H9 (cell line): ENCODE measurements around the gene ZNF485. TPM values are rescaled to one million over a fixed set of nuclear protein-coding genes. Genes with fewer than 3 reads are reported as not detected.

Source experiments
- DNase-seq: peaks from one replicate; pipeline ENCODE4 v3.0.0-alpha.2; 2017
- H2AFZ ChIP-seq: one replicate; pipeline ENCODE4 v1.6.1; 2013; ENCODE audit warnings: mild to moderate bottlenecking, low read length, control low read depth, moderate library complexity
- H2AK5ac ChIP-seq: 2 replicates; pipeline ENCODE4 v1.6.1; 2013; ENCODE audit warnings: low read length, control low read depth, mixed read lengths; ENCODE audit not compliant: insufficient read length
- H2BK120ac ChIP-seq: one replicate; pipeline ENCODE4 v1.6.1; 2013; ENCODE audit warnings: low read depth, mild to moderate bottlenecking, low read length, control low read depth, inconsistent platforms; ENCODE audit not compliant: poor library complexity, severe bottlenecking
- H2BK12ac ChIP-seq: 2 replicates; pipeline ENCODE4 v1.6.1; 2013; ENCODE audit warnings: low read length, control low read depth, mixed read lengths, low read depth; ENCODE audit not compliant: insufficient read length
- H2BK15ac ChIP-seq: 2 replicates; pipeline ENCODE4 v1.6.1; 2013; ENCODE audit warnings: low read depth, low read length, control low read depth
- H2BK20ac ChIP-seq: one replicate; pipeline ENCODE4 v1.6.1; 2013; ENCODE audit warnings: low read depth, mild to moderate bottlenecking, low read length, control low read depth, inconsistent platforms; ENCODE audit not compliant: poor library complexity, severe bottlenecking
- H2BK5ac ChIP-seq: 2 replicates; pipeline ENCODE4 v1.6.1; 2013; ENCODE audit warnings: low read length, control low read depth, mixed read lengths; ENCODE audit not compliant: insufficient read length
- H3K14ac ChIP-seq: 2 replicates; pipeline ENCODE4 v1.6.1; 2013; ENCODE audit warnings: low read length, control low read depth; ENCODE audit not compliant: insufficient read depth
- H3K18ac ChIP-seq: 2 replicates; pipeline ENCODE4 v1.6.1; 2013; ENCODE audit warnings: low read depth, mild to moderate bottlenecking, mixed read lengths, low read length, control low read depth; ENCODE audit not compliant: insufficient read length
- H3K23ac ChIP-seq: 2 replicates; pipeline ENCODE4 v1.6.1; 2013; ENCODE audit warnings: low read length, control low read depth, mixed read lengths, low read depth; ENCODE audit not compliant: insufficient read length
- H3K23me2 ChIP-seq: 2 replicates; pipeline ENCODE4 v1.6.1; 2013; ENCODE audit warnings: low read depth, mild to moderate bottlenecking, mixed read lengths, low read length, control low read depth; ENCODE audit not compliant: insufficient read length, poor library complexity, severe bottlenecking
- H3K27ac ChIP-seq: 2 replicates; pipeline ENCODE4 v1.5.1; 2013; ENCODE audit warnings: low read length, control low read depth, mixed read lengths, low read depth; ENCODE audit not compliant: insufficient read length
- H3K27me3 ChIP-seq: 2 replicates; pipeline ENCODE4 v1.6.1; 2013; ENCODE audit warnings: low read length, control low read depth, inconsistent platforms; ENCODE audit not compliant: insufficient read depth
- H3K4ac ChIP-seq: 2 replicates; pipeline ENCODE4 v1.6.1; 2013; ENCODE audit warnings: low read depth, mild to moderate bottlenecking, control low read depth, inconsistent platforms, low read length, moderate library complexity
- H3K4me1 ChIP-seq: 2 replicates; pipeline ENCODE4 v1.6.1; 2013; ENCODE audit warnings: low read length, control low read depth, inconsistent platforms; ENCODE audit not compliant: insufficient read depth
- H3K4me2 ChIP-seq: 2 replicates; pipeline ENCODE4 v1.6.1; 2013; ENCODE audit warnings: low read length, control low read depth, mixed read lengths; ENCODE audit not compliant: insufficient read length, insufficient read depth
- H3K56ac ChIP-seq: 2 replicates; pipeline ENCODE4 v1.6.1; 2013; ENCODE audit warnings: low read depth, mild to moderate bottlenecking, mixed read lengths, low read length, control low read depth; ENCODE audit not compliant: insufficient read length
- H3K79me1 ChIP-seq: 2 replicates; pipeline ENCODE4 v1.6.1; 2013; ENCODE audit warnings: low read depth, mild to moderate bottlenecking, moderate library complexity, low read length, control low read depth, inconsistent platforms; ENCODE audit not compliant: insufficient read depth, poor library complexity, severe bottlenecking
- H3K79me2 ChIP-seq: 2 replicates; pipeline ENCODE4 v1.6.1; 2013; ENCODE audit warnings: low read length, control low read depth, inconsistent platforms; ENCODE audit not compliant: insufficient read depth
- H3K9ac ChIP-seq: 2 replicates; pipeline ENCODE4 v1.6.1; 2013; ENCODE audit warnings: low read length, control low read depth, mixed read lengths; ENCODE audit not compliant: insufficient read length; ENCODE audit errors: extremely low read depth
- H3K9me3 ChIP-seq: one replicate; pipeline ENCODE4 v1.6.1; 2013; ENCODE audit warnings: low read depth, low read length, inconsistent platforms; ENCODE audit not compliant: control insufficient read depth
- H3T11ph ChIP-seq: one replicate; pipeline ENCODE4 v1.6.1; 2013; ENCODE audit warnings: mild to moderate bottlenecking, low read length, control low read depth, inconsistent platforms
- H4K20me1 ChIP-seq: one replicate; pipeline ENCODE4 v1.6.1; 2013; ENCODE audit not compliant: control insufficient read depth, insufficient read length, insufficient read depth
- H4K5ac ChIP-seq: 2 replicates; pipeline ENCODE4 v1.6.1; 2013; ENCODE audit warnings: low read depth, mild to moderate bottlenecking, mixed read lengths, low read length, control low read depth; ENCODE audit not compliant: insufficient read length
- H4K8ac ChIP-seq: replicated peaks from 2 replicates; pipeline ENCODE4 v1.6.1; 2013; ENCODE audit warnings: low read length, control low read depth, mixed read lengths, low read depth; ENCODE audit not compliant: insufficient read length
- H4K91ac ChIP-seq: 2 replicates; pipeline ENCODE4 v1.6.1; 2013; ENCODE audit warnings: low read depth, mild to moderate bottlenecking, moderate library complexity, mixed read lengths, low read length, control low read depth; ENCODE audit not compliant: insufficient read length
- H3K27ac Mint-ChIP-seq, 3 experiments: 2 replicates in 2 of 3; 3 replicates in 1 of 3; pipeline ENCODE4 v1.8.0; 2020 to 2021; ENCODE audit warnings: mixed read lengths in 3 of 3, mild to moderate bottlenecking in 1 of 3, moderate library complexity in 1 of 3
- H3K27me3 Mint-ChIP-seq: 2 replicates; pipeline ENCODE4 v1.8.0; 2021; ENCODE audit warnings: low read depth, mild to moderate bottlenecking, moderate library complexity, mixed read lengths
- H3K36me3 Mint-ChIP-seq, 3 experiments: 2 replicates in 2 of 3; 3 replicates in 1 of 3; pipeline ENCODE4 v1.8.0; 2020 to 2021; ENCODE audit warnings: low read depth in 3 of 3, mixed read lengths in 3 of 3; ENCODE audit not compliant: insufficient read depth in 1 of 3
- H3K4me1 Mint-ChIP-seq, 2 experiments: 2 replicates each; pipeline ENCODE4 v1.8.0; 2020; ENCODE audit warnings: mixed read lengths in 2 of 2
- H3K4me3 Mint-ChIP-seq, 2 experiments: 2 replicates in 1 of 2; 3 replicates in 1 of 2; pipeline ENCODE4 v1.8.0; 2020 to 2021; ENCODE audit warnings: mild to moderate bottlenecking in 2 of 2, mixed read lengths in 2 of 2, moderate library complexity in 1 of 2
- H3K9me3 Mint-ChIP-seq, 2 experiments: 2 replicates in 1 of 2; 3 replicates in 1 of 2; pipeline ENCODE4 v1.8.0; 2020; ENCODE audit warnings: mild to moderate bottlenecking in 2 of 2, mixed read lengths in 2 of 2, moderate library complexity in 1 of 2
- WGBS: extraction: QIAGEN DNeasy Blood & Tissue Kit; methylation state at CpG from one replicate; pipeline ENCODE4 v1.1.7; 2013; ENCODE audit warnings: missing lambda C conversion rate, low lambda C conversion rate, mixed read lengths; ENCODE audit not compliant: insufficient read length; ENCODE audit errors: extremely low coverage; 5-methylcytosine and 5-hydroxymethylcytosine counted together
- total RNA-seq: library from RNA; stranded (reverse); gene quantifications from 2 replicates; pipeline ENCODE4 v1.2.1, GENCODE V29; 2021
- TF ChIP-seq, protein P1 (sequence below): fragments of 200-600 bp; sonication (generic); conservative IDR thresholded peaks from 3 replicates; pipeline ENCODE4 v1.8.0; 2021; ENCODE audit warnings: antibody characterized with exemption, mild to moderate bottlenecking

Gene ZNF485
- total RNA-seq, 1 experiment from 2014 or later: 8.9 TPM

DNA sequence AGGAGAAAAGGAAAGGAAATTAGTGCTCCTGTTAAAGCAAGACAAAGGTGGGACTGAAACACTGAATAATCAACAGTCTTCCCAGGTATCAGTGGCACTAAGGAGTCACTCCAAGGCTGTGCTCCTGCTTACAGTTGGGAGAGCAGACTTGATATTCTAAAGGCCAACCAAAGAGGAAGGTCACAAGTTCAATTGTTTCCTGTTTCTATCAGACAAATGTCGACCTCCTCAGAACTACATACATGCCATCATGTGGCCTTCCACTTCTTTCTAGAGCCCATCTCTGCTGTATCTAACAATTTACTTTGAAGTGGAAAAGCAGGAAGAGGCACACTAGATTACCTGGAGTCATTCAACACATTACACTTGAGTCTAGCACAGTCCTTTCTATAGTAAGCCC, 35.3 kb upstream of the ZNF485 start:
- H3K27ac ChIP-seq: no peak overlapping the region
- H3K9me3 Mint-ChIP-seq: peaks cover 18 to 25% of the 10 kb centered on the region in 2 experiments
- H3K36me3 Mint-ChIP-seq: peaks cover 27 to 44% (median 29%) of the 10 kb centered on the region in 3 experiments
- peaks cover 6% of the 10 kb centered on the region; the same call in 1 of the 2 replicates for H3K27me3 ChIP-seq
- no peak for DNase-seq
- H2AFZ ChIP-seq: no peak overlapping the region
- H4K5ac ChIP-seq: no peak overlapping the region
- H3K27me3 Mint-ChIP-seq: peaks cover 27% of the 10 kb centered on the region
- H2AK5ac ChIP-seq: no peak overlapping the region
- no peaks in the 10 kb centered on the region; the same call in 1 of the 2 replicates for H3K4me1 ChIP-seq
- H3K79me2 ChIP-seq: peaks cover 2% of the 10 kb centered on the region; the same call in 1 of the 2 replicates
- H3K79me1 ChIP-seq: no peaks in the 10 kb centered on the region
- peaks cover 10% of the 10 kb centered on the region for H3K23me2 ChIP-seq
- H2BK5ac ChIP-seq: no peak overlapping the region
- no peak overlapping the region for H2BK12ac ChIP-seq
- no peak overlapping the region for H2BK15ac ChIP-seq
- no peak overlapping the region for H3K18ac ChIP-seq
- H3T11ph ChIP-seq: no peak overlapping the region
- no peak overlapping the region for H3K9ac ChIP-seq
- H3K27ac Mint-ChIP-seq: no peak overlapping the region; a peak in 1 of 7 replicates
- H3K14ac ChIP-seq: no peak overlapping the region
- H4K20me1 ChIP-seq: no peaks in the 10 kb centered on the region
- no peak overlapping the region for H4K8ac ChIP-seq
- H2BK20ac ChIP-seq: no peak overlapping the region
- H3K4me3 Mint-ChIP-seq: no peak overlapping the region
- TF ChIP-seq, protein P1, sequence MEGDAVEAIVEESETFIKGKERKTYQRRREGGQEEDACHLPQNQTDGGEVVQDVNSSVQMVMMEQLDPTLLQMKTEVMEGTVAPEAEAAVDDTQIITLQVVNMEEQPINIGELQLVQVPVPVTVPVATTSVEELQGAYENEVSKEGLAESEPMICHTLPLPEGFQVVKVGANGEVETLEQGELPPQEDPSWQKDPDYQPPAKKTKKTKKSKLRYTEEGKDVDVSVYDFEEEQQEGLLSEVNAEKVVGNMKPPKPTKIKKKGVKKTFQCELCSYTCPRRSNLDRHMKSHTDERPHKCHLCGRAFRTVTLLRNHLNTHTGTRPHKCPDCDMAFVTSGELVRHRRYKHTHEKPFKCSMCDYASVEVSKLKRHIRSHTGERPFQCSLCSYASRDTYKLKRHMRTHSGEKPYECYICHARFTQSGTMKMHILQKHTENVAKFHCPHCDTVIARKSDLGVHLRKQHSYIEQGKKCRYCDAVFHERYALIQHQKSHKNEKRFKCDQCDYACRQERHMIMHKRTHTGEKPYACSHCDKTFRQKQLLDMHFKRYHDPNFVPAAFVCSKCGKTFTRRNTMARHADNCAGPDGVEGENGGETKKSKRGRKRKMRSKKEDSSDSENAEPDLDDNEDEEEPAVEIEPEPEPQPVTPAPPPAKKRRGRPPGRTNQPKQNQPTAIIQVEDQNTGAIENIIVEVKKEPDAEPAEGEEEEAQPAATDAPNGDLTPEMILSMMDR: no peak
- H3K23ac ChIP-seq: no peak overlapping the region
- H3K4me1 Mint-ChIP-seq: peaks cover 9 to 16% of the 10 kb centered on the region in 2 experiments
- no peak overlapping the region for H4K91ac ChIP-seq
- WGBS: no CpG with 5 or more reads among the region's 1 CpG
- H3K4ac ChIP-seq: no peak overlapping the region
- peaks cover 5% of the 10 kb centered on the region for H3K9me3 ChIP-seq
- no peak overlapping the region for H3K56ac ChIP-seq
- H3K4me2 ChIP-seq: no peak overlapping the region
- no peak overlapping the region for H2BK120ac ChIP-seq
